SK-N-SH treated with all-trans-retinoic acid at 6 μM for 48 hours (cell line): ENCODE data around the gene KLF15.

Source experiments
- ARNTL ChIP-seq: fragments of 450-650 bp; formaldehyde crosslinking; IDR thresholded peaks from 2 replicates; pipeline ENCODE4 v1.5.0; 2020; ENCODE audit warnings: low read depth, mild to moderate bottlenecking, moderate library complexity, borderline replicate concordance
- BACH2 ChIP-seq: fragments of 250-450 bp; sonication (Bioruptor Pico); IDR thresholded peaks from 2 replicates; pipeline ENCODE4 v1.9.0; 2021; ENCODE audit warnings: mild to moderate bottlenecking, borderline replicate concordance
- ISL1 ChIP-seq: fragments of 250-450 bp; sonication (Bioruptor Pico); IDR thresholded peaks from 2 replicates; pipeline ENCODE4 v2.1.2; 2022; ENCODE audit warnings: mild to moderate bottlenecking, moderate library complexity
- OSR1 ChIP-seq: fragments of 250-450 bp; sonication (Bioruptor Pico); IDR thresholded peaks from 2 replicates; pipeline ENCODE4 v1.8.0; 2022; ENCODE audit warnings: moderate library complexity, mild to moderate bottlenecking, inconsistent platforms
- TCF4 ChIP-seq: fragments of 250-450 bp; sonication (Bioruptor Pico); IDR thresholded peaks from 2 replicates; pipeline ENCODE4 v1.8.0; 2021; ENCODE audit warnings: mild to moderate bottlenecking, moderate library complexity, borderline replicate concordance
- TOX ChIP-seq: fragments of 250-450 bp; sonication (Bioruptor Pico); IDR thresholded peaks from 2 replicates; pipeline ENCODE4 v1.8.0; 2021; ENCODE audit warnings: mild to moderate bottlenecking, moderate library complexity, borderline replicate concordance
- ZFP30 ChIP-seq: fragments of 450-650 bp; formaldehyde crosslinking; IDR thresholded peaks from 2 replicates; pipeline ENCODE4 v1.5.0; 2022; ENCODE audit warnings: mild to moderate bottlenecking, moderate library complexity
- ZNF8 ChIP-seq: fragments of 450-650 bp; formaldehyde crosslinking; IDR thresholded peaks from 2 replicates; pipeline ENCODE4 v1.5.0; 2020; ENCODE audit warnings: mild to moderate bottlenecking, moderate library complexity
- TF ChIP-seq, protein P1 (sequence below): fragments of 250-450 bp; sonication (Bioruptor Pico); IDR thresholded peaks from 2 replicates; pipeline ENCODE4 v1.8.0; 2021; ENCODE audit warnings: low read depth, mild to moderate bottlenecking, moderate library complexity, borderline replicate concordance
- TF ChIP-seq, protein P2 (sequence below): fragments of 250-450 bp; sonication (Bioruptor Pico); IDR thresholded peaks from 2 replicates; pipeline ENCODE4 v1.5.0; 2020; ENCODE audit warnings: mild to moderate bottlenecking, moderate library complexity
- TF ChIP-seq, protein P3 (sequence below): fragments of 250-450 bp; sonication (Bioruptor Pico); IDR thresholded peaks from 2 replicates; pipeline ENCODE4 v1.8.0; 2020; ENCODE audit warnings: mild to moderate bottlenecking, moderate library complexity, borderline replicate concordance

DNA sequence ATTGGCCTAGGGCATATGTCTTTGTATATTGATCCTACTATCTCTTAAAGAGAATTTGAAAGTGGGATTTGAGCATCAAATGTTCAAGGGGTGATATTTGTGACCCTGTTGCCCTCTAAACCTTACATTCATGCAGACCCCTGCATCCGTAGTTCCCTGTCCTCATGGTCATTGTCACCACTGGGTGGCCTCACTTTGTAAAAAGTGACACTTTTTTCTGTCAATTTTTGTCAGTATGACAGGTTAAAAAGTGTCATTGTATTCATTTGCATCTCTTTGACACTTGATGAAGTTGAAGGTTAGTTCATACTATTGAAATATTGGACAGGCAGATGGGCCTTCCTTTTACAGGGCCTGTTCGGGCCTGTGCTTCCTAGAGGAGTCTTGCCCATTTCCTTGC is 12.3 kb upstream of the KLF15 start:
- TF ChIP-seq ZFP30 (CRISPR knock-in tag), result no peak
- TF ChIP-seq, protein P1, sequence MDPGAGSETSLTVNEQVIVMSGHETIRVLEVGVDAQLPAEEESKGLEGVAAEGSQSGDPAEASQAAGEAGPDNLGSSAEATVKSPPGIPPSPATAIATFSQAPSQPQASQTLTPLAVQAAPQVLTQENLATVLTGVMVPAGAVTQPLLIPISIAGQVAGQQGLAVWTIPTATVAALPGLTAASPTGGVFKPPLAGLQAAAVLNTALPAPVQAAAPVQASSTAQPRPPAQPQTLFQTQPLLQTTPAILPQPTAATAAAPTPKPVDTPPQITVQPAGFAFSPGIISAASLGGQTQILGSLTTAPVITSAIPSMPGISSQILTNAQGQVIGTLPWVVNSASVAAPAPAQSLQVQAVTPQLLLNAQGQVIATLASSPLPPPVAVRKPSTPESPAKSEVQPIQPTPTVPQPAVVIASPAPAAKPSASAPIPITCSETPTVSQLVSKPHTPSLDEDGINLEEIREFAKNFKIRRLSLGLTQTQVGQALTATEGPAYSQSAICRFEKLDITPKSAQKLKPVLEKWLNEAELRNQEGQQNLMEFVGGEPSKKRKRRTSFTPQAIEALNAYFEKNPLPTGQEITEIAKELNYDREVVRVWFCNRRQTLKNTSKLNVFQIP (CRISPR knock-in tag), result no peak
- TF ChIP-seq TCF4, result no peak
- no peak for TF ChIP-seq ARNTL (CRISPR knock-in tag)
- no peak for TF ChIP-seq BACH2 (CRISPR knock-in tag)
- no peak for TF ChIP-seq OSR1 (CRISPR knock-in tag)
- TF ChIP-seq ISL1 (CRISPR knock-in tag), result no peak
- TF ChIP-seq TOX (CRISPR knock-in tag), result no peak
- TF ChIP-seq ZNF8 (CRISPR knock-in tag), result no peak
- TF ChIP-seq, protein P2, sequence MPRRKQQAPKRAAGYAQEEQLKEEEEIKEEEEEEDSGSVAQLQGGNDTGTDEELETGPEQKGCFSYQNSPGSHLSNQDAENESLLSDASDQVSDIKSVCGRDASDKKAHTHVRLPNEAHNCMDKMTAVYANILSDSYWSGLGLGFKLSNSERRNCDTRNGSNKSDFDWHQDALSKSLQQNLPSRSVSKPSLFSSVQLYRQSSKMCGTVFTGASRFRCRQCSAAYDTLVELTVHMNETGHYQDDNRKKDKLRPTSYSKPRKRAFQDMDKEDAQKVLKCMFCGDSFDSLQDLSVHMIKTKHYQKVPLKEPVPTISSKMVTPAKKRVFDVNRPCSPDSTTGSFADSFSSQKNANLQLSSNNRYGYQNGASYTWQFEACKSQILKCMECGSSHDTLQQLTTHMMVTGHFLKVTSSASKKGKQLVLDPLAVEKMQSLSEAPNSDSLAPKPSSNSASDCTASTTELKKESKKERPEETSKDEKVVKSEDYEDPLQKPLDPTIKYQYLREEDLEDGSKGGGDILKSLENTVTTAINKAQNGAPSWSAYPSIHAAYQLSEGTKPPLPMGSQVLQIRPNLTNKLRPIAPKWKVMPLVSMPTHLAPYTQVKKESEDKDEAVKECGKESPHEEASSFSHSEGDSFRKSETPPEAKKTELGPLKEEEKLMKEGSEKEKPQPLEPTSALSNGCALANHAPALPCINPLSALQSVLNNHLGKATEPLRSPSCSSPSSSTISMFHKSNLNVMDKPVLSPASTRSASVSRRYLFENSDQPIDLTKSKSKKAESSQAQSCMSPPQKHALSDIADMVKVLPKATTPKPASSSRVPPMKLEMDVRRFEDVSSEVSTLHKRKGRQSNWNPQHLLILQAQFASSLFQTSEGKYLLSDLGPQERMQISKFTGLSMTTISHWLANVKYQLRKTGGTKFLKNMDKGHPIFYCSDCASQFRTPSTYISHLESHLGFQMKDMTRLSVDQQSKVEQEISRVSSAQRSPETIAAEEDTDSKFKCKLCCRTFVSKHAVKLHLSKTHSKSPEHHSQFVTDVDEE (CRISPR knock-in tag), result no peak
- TF ChIP-seq, protein P3, sequence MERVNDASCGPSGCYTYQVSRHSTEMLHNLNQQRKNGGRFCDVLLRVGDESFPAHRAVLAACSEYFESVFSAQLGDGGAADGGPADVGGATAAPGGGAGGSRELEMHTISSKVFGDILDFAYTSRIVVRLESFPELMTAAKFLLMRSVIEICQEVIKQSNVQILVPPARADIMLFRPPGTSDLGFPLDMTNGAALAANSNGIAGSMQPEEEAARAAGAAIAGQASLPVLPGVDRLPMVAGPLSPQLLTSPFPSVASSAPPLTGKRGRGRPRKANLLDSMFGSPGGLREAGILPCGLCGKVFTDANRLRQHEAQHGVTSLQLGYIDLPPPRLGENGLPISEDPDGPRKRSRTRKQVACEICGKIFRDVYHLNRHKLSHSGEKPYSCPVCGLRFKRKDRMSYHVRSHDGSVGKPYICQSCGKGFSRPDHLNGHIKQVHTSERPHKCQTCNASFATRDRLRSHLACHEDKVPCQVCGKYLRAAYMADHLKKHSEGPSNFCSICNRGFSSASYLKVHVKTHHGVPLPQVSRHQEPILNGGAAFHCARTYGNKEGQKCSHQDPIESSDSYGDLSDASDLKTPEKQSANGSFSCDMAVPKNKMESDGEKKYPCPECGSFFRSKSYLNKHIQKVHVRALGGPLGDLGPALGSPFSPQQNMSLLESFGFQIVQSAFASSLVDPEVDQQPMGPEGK (CRISPR knock-in tag), result no peak
